Neural crest cell (in vitro differentiated cells): Measurements from ENCODE around the gene CD38. TPM values are rescaled to one million over a fixed set of nuclear protein-coding genes. Genes with fewer than 3 reads are reported as not detected.

ENCODE experiments used
- DNase-seq: peaks from one replicate; pipeline ENCODE4 v3.0.0; 2021; ENCODE audit warnings: low read depth, mixed read lengths, low spot score
- H3K27ac Mint-ChIP-seq: one replicate; pipeline ENCODE4 v1.8.0; 2021; ENCODE audit warnings: mild to moderate bottlenecking, mixed read lengths; ENCODE audit not compliant: unreplicated experiment
- H3K27me3 Mint-ChIP-seq: 2 replicates; pipeline ENCODE4 v1.8.0; 2021; ENCODE audit warnings: low read depth, mild to moderate bottlenecking, mixed read lengths
- H3K36me3 Mint-ChIP-seq: 2 replicates; pipeline ENCODE4 v1.8.0; 2021; ENCODE audit warnings: low read depth, mild to moderate bottlenecking, mixed read lengths
- H3K4me1 Mint-ChIP-seq: 2 replicates; pipeline ENCODE4 v1.8.0; 2021; ENCODE audit warnings: mixed read lengths
- H3K4me3 Mint-ChIP-seq: one replicate; pipeline ENCODE4 v1.8.0; 2021; ENCODE audit warnings: mild to moderate bottlenecking, mixed read lengths
- H3K9me3 Mint-ChIP-seq: 2 replicates; pipeline ENCODE4 v1.8.0; 2021; ENCODE audit warnings: mixed read lengths
- total RNA-seq: library from RNA; stranded (reverse); gene quantifications from 2 replicates; pipeline ENCODE4 v1.2.1, GENCODE V29; 2021
- TF ChIP-seq, protein P1 (sequence below): fragments of 200-600 bp; sonication (generic); conservative IDR thresholded peaks from 2 replicates; pipeline ENCODE4 v1.5.0; 2021; ENCODE audit warnings: antibody characterized with exemption, mild to moderate bottlenecking

Gene CD38
- total RNA-seq, 1 donor from 2014 or later = 0.05 TPM

- Mint-ChIP-seq H3K4me1 (no peaks in the 10 kb centered on the region), H3K4me3 (no peak overlapping the region), H3K36me3 (peaks cover 3% of the 10 kb centered on the region), H3K9me3 (no peaks in the 10 kb centered on the region), H3K27me3 (no peaks in the 10 kb centered on the region), H3K27ac (no peak overlapping the region)
- DNase-seq = no peak
- TF ChIP-seq, protein P1, sequence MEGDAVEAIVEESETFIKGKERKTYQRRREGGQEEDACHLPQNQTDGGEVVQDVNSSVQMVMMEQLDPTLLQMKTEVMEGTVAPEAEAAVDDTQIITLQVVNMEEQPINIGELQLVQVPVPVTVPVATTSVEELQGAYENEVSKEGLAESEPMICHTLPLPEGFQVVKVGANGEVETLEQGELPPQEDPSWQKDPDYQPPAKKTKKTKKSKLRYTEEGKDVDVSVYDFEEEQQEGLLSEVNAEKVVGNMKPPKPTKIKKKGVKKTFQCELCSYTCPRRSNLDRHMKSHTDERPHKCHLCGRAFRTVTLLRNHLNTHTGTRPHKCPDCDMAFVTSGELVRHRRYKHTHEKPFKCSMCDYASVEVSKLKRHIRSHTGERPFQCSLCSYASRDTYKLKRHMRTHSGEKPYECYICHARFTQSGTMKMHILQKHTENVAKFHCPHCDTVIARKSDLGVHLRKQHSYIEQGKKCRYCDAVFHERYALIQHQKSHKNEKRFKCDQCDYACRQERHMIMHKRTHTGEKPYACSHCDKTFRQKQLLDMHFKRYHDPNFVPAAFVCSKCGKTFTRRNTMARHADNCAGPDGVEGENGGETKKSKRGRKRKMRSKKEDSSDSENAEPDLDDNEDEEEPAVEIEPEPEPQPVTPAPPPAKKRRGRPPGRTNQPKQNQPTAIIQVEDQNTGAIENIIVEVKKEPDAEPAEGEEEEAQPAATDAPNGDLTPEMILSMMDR = no peak
Observed at GRCh38 chr4:15793506-15794363, 15.6 kb downstream of the CD38 start.

- H3K36me3 Mint-ChIP-seq = peaks cover 3% of the 10 kb centered on the region
- no peak for DNase-seq
- no peaks in the 10 kb centered on the region for H3K4me1 Mint-ChIP-seq
- H3K27ac Mint-ChIP-seq = no peak overlapping the region
- H3K4me3 Mint-ChIP-seq = no peak overlapping the region
- H3K9me3 Mint-ChIP-seq = no peaks in the 10 kb centered on the region
- TF ChIP-seq, protein P1 = no peak
- no peaks in the 10 kb centered on the region for H3K27me3 Mint-ChIP-seq
Observed at GRCh38 chr4:15794426-15794825, 16.3 kb downstream of the CD38 start.

- Mint-ChIP-seq H3K9me3 (no peaks in the 10 kb centered on the region), H3K4me3 (no peak overlapping the region), H3K27ac (no peak overlapping the region), H3K36me3 (peaks cover 3% of the 10 kb centered on the region), H3K4me1 (no peaks in the 10 kb centered on the region), H3K27me3 (no peaks in the 10 kb centered on the region)
- TF ChIP-seq, protein P1 = no peak
- no peak for DNase-seq
Observed at GRCh38 chr4:15794905-15795304, 16.8 kb downstream of the CD38 start.

DNA sequence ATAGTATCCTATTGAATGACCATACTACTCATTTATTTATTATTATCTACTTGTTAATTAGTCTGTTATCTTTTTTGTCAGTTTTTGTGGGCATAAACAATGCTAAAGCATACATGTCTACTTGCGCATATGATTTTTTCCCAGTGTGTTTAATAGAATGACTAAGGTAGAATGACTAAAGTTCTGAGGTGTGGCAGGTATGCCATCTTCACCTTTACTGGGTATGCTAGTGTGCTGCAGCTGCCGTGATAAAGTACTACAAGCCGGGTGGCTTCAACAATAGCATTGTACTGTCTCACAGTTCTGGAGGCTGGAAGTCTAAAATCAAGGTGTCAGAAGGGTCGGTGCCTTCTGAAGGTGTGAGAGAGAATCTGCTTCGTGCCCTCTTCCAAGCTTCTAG is 19.2 kb downstream of the CD38 start:
- H3K4me3 Mint-ChIP-seq = no peak overlapping the region
- H3K27ac Mint-ChIP-seq = no peak overlapping the region
- H3K4me1 Mint-ChIP-seq = no peaks in the 10 kb centered on the region
- peaks cover 3% of the 10 kb centered on the region for H3K36me3 Mint-ChIP-seq
- H3K9me3 Mint-ChIP-seq = no peaks in the 10 kb centered on the region
- TF ChIP-seq, protein P1 = no peak
- DNase-seq = no peak
- no peaks in the 10 kb centered on the region for H3K27me3 Mint-ChIP-seq

DNA sequence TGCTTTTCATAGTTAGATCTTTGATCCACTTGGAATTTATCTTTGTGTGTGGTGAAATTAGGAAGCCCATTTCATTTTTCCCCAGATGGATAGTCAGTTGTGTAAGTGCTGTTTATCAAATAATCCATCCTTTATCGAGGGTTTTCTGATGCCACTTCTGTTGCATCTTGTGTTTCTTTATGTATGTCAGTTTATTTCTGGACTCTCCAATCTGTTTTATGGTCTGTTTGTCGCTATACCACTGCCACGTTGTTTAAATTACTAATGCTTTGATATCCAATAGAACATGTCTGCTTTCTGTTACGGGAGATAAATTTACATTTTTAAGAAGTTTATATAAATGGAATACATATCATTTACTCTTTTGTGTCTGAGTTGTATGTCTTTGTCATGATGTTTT is 21.0 kb downstream of the CD38 start:
- no peak overlapping the region for H3K4me3 Mint-ChIP-seq
- no peak for DNase-seq
- no peaks in the 10 kb centered on the region for H3K36me3 Mint-ChIP-seq
- H3K27ac Mint-ChIP-seq = no peak overlapping the region
- H3K27me3 Mint-ChIP-seq = peaks cover 10% of the 10 kb centered on the region
- TF ChIP-seq, protein P1 = no peak
- no peaks in the 10 kb centered on the region for H3K4me1 Mint-ChIP-seq
- H3K9me3 Mint-ChIP-seq = no peaks in the 10 kb centered on the region
